Measurements from ENCODE around the gene ATOH8.

Gene ATOH8

DNA sequence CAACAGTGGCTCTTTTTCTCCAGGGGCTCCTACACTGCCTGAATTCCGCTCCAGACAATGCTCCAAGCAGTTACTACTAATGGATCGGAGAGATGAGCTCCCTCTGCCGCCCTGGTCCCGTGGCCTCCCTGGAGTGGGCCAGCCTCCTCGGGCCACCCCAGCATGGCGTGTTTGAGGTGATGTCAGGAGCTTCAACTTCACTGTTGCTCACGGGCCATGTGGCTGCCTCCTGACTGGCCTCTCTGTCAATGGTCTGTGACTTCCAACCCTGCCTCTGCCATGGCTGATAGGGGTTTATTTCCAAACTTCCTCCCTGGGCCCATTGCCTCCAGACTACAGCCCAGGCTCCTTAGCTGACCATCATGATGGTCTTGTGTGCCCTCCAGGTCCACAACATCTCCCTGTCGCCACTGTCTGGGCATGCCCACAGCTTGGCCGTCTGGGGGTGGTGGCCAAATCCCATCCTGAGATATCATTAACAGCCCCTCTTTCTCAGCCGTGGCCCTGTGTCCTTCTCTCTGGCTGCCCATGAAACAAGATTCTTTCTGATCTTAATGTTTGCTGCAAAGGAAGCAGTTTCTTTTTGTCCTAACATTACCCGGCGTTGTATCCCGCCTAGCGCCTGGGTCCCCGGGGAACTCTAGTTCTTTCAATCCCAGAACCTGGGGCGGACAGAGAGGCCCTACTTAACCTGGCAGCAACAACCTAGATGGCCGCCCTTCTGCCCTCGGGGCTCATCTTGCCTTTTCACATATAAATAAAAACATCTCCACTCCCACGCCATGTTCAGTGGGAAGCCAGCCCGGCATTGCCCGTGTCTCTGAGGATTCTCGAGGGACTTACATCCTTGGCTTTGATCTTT lies 38.1 kb downstream of the ATOH8 start:
- TF ChIP-seq CTCF (IDR thresholded peaks at IDR 0.05; ENCODE audit: insufficient read depth, missing control alignments), result no peak
- no peak for DNase-seq (ENCODE audit: insufficient read length, low spot score)
- FAIRE-seq, result no peak

DNA sequence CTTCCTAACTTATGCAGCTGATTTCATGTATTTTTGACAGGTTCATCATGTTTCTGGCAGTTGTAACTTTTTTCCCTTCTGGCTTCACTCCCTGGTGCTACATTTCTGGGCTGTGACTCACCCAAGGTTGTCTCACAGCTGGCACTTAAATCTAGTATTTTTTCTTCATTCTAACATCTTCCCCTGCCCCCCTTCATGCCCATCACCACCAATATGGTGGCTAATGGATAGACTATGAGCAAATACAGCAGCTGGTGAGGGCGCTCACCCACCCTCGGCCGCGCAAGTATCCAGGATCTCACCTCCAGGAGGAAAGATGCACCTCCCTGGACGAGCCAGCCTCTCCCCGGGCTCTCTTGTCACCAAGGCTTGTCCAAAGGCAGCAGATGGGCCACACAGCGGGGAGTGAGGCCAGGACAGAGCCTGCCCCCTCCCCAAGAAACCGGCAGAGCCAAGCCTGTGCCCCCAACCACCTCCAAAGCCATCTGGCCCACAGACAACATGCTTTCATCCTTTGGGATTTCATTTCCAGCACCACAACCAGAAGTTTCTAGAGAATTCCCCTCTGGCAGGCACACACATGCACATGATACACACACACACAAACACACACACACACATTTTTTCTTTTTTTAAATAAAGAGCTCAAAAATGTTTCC lies 39.1 kb downstream of the ATOH8 start:
- no peak for FAIRE-seq
- DNase-seq (ENCODE audit: insufficient read length, low spot score), result no peak
- no peak for TF ChIP-seq CTCF (IDR thresholded peaks at IDR 0.05; ENCODE audit: insufficient read depth, missing control alignments)

- TF ChIP-seq CTCF (IDR thresholded peaks at IDR 0.05; ENCODE audit: insufficient read depth, missing control alignments), result no peak
- FAIRE-seq, result no peak
- DNase-seq (ENCODE audit: insufficient read length, low spot score), result no peak
Observed at GRCh38 chr2:85793584-85793983, 39.8 kb downstream of the ATOH8 start.

DNA sequence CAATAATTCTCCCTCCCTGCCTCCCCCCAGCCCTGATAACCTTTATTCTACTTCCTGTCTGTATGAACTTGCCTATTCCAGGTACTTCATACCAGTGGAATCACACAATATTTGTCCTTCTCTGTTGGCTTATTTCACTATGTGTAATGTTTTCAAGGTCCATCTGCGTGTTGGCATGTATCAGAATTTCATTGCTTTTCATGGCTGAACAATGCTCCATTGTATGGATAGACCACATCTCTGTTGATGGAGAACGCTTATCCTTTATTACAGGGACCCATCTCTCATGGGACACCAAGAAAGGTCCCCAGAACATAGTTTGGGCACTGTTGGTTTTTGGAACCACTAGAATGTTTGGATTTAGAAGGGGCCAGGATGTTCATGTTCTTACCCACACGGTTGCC lies 40.2 kb downstream of the ATOH8 start:
- no peak for FAIRE-seq
- no peak for DNase-seq (ENCODE audit: insufficient read length, low spot score)
- no peak for TF ChIP-seq CTCF (IDR thresholded peaks at IDR 0.05; ENCODE audit: insufficient read depth, missing control alignments)

DNA sequence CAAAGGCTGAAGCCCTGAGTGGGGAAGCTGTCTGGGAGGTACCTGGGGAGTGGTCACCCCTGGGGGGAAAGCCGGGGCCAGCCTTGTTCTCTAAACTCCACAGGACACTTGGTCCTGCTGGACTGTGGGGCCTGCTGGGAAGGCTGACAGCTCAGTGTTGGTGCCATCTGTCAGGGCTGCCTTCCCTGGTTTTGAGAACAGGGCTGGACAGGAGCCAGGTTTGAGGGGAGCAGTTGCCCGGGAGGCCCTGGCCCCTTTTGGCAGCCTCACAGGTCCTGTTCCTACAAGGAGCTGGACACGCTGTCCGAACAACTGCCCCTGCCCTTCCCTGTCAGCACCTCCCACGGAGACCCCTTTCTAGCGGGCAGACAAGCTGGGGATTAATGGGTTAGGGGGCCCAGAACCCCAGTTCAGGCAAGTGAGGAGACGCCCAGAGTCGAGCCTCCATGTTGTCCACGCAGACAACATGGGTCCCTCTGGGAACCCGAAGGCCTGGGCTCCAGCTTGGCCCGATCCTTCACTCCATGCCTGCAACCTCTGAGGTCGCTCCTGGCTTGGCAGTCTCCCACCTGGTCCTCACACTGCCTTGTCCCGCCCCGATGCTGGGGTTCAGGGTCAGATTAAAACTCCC lies 40.8 kb downstream of the ATOH8 start:
- no peak for TF ChIP-seq CTCF (IDR thresholded peaks at IDR 0.05; ENCODE audit: insufficient read depth, missing control alignments)
- FAIRE-seq (no peak), DNase-seq (ENCODE audit: insufficient read length, low spot score) (no peak)

GRCh38 chr2:85795331-85796045 lies 41.7 kb downstream of the ATOH8 start:
- TF ChIP-seq CTCF (IDR thresholded peaks at IDR 0.05; ENCODE audit: insufficient read depth, missing control alignments), result no peak
- FAIRE-seq (no peak), DNase-seq (ENCODE audit: insufficient read length, low spot score) (no peak)
